Activated naive CD8-positive, alpha-beta T cell treated with anti-CD3 and anti-CD28 coated beads for 36 hours (primary cell): ENCODE measurements around the gene FAM20C. TPM values are rescaled to one million over a fixed set of nuclear protein-coding genes. Genes with fewer than 3 reads are reported as not detected.

Source experiments
- DNase-seq: peaks from one replicate; pipeline ENCODE4 v3.0.0; 2021
- H3K27ac Mint-ChIP-seq: one replicate; pipeline ENCODE4 v1.8.0; 2022; ENCODE audit warnings: mild to moderate bottlenecking, moderate library complexity, mixed read lengths
- H3K27me3 Mint-ChIP-seq: one replicate; pipeline ENCODE4 v1.8.0; 2022; ENCODE audit warnings: mild to moderate bottlenecking, mixed read lengths
- H3K36me3 Mint-ChIP-seq: one replicate; pipeline ENCODE4 v1.8.0; 2021; ENCODE audit warnings: mild to moderate bottlenecking, mixed read lengths
- H3K4me1 Mint-ChIP-seq: one replicate; pipeline ENCODE4 v1.8.0; 2021; ENCODE audit warnings: mixed read lengths
- H3K4me3 Mint-ChIP-seq: one replicate; pipeline ENCODE4 v1.8.0; 2022; ENCODE audit warnings: mild to moderate bottlenecking, moderate library complexity, mixed read lengths
- H3K9me3 Mint-ChIP-seq: one replicate; pipeline ENCODE4 v1.8.0; 2022; ENCODE audit warnings: mixed read lengths
- total RNA-seq, 2 experiments: library from RNA; stranded (reverse); gene quantifications; one replicate each; pipeline ENCODE4 v1.2.3, GENCODE V29; 2021

FAM20C gene
- total RNA-seq, 2 experiments from 2014 or later: 1.1 TPM

- H3K4me3 Mint-ChIP-seq: no peak overlapping the region
- H3K36me3 Mint-ChIP-seq: no peaks in the 10 kb centered on the region
- no peak for DNase-seq
- H3K9me3 Mint-ChIP-seq: no peaks in the 10 kb centered on the region
- H3K27ac Mint-ChIP-seq: no peak overlapping the region
- no peaks in the 10 kb centered on the region for H3K4me1 Mint-ChIP-seq
- no peaks in the 10 kb centered on the region for H3K27me3 Mint-ChIP-seq
These were observed 60.0 kb downstream of the FAM20C start for GRCh38 chr7:252216-252965.

GRCh38 chr7:252981-253380 lies 60.6 kb downstream of the FAM20C start:
- no peaks in the 10 kb centered on the region for H3K36me3 Mint-ChIP-seq

DNA sequence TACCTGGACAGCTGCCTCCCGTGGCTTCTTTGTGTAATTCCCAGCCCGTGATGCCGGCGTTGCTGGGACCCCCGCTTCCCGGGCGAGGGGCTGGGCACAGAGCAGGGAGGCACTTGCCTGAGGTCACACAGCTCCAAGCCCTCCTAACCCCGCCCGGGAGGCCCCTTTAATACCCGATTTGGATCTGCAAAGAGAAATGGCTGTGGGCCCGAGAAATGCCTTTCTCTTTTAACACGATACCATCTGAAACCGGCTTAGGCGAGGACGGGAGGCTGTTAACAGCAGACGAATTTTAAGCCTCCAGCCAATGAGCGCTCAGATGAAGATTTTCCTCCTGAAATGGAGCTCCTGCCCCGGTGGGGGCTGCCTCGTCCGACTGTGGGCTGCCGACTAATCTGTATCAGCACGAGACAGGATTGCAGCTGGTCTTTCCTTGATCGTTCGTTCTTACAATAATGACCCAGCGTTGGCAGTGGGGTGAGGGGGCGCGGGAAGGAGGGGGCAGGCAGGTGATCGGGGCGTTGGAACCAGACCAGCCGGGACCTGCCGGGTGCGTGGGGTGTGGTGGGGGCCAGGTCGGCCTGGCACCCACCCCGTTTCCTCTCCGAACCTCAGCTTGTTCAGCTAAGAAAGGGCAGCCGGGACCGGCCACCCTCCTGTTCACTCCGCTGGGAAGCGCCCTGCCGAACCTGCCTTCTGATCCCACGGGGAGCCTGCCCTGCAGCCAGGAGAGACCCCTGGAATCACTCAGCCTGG lies 61.4 kb downstream of the FAM20C start:
- Mint-ChIP-seq H3K36me3 (no peaks in the 10 kb centered on the region), H3K27ac (no peak overlapping the region), H3K4me1 (no peaks in the 10 kb centered on the region), H3K9me3 (no peaks in the 10 kb centered on the region), H3K4me3 (no peak overlapping the region), H3K27me3 (no peaks in the 10 kb centered on the region)
- no peak for DNase-seq

More at GRCh38 chr7:252981-253380, 60.6 kb downstream of the FAM20C start:
- H3K27ac Mint-ChIP-seq: no peak overlapping the region
- no peaks in the 10 kb centered on the region for H3K9me3 Mint-ChIP-seq
- no peak for DNase-seq
- no peak overlapping the region for H3K4me3 Mint-ChIP-seq
- H3K4me1 Mint-ChIP-seq: no peaks in the 10 kb centered on the region
- H3K27me3 Mint-ChIP-seq: no peaks in the 10 kb centered on the region

DNA sequence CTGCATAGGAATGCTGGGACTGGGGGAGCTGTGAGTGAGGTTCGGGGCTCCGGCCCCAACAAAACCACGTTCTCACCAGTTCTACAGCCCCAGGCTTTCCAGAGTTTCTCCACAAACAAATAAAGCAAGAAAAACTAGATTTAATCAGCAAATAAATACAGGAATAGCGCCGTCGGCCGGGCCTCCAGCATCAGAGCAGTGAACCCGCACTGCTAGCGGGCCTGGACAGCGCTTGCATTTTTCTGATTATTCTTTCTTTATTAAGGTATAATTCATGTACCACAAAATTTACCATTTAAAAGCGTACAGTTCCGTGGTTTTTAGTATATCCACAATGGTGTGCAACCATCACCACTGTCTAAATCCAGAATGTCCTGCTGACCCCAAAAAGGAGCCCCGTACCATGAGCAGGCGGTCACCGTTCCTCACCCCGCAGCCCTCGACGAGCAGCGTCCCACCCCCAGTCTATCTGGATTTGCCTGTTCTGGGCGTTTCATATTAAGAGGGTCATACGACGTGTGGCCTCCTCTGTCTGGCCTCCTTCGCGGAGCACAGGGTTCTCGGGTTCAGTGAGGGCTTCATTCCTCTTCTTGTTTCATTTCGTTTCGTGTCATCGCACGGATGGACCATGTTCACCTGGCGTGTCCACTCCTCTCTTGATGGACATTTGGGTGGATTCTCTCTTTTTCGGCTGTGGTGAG lies 62.1 kb downstream of the FAM20C start:
- Mint-ChIP-seq H3K27ac (no peak overlapping the region), H3K4me1 (no peaks in the 10 kb centered on the region), H3K9me3 (no peaks in the 10 kb centered on the region), H3K36me3 (no peaks in the 10 kb centered on the region), H3K4me3 (no peak overlapping the region), H3K27me3 (no peaks in the 10 kb centered on the region)
- DNase-seq: no peak

- H3K4me1 Mint-ChIP-seq: no peaks in the 10 kb centered on the region
- H3K4me3 Mint-ChIP-seq: no peak overlapping the region
- H3K27me3 Mint-ChIP-seq: no peaks in the 10 kb centered on the region
- H3K36me3 Mint-ChIP-seq: no peaks in the 10 kb centered on the region
- no peaks in the 10 kb centered on the region for H3K9me3 Mint-ChIP-seq
- no peak for DNase-seq
- H3K27ac Mint-ChIP-seq: no peak overlapping the region
These were observed 62.7 kb downstream of the FAM20C start for GRCh38 chr7:255038-255435.

DNA sequence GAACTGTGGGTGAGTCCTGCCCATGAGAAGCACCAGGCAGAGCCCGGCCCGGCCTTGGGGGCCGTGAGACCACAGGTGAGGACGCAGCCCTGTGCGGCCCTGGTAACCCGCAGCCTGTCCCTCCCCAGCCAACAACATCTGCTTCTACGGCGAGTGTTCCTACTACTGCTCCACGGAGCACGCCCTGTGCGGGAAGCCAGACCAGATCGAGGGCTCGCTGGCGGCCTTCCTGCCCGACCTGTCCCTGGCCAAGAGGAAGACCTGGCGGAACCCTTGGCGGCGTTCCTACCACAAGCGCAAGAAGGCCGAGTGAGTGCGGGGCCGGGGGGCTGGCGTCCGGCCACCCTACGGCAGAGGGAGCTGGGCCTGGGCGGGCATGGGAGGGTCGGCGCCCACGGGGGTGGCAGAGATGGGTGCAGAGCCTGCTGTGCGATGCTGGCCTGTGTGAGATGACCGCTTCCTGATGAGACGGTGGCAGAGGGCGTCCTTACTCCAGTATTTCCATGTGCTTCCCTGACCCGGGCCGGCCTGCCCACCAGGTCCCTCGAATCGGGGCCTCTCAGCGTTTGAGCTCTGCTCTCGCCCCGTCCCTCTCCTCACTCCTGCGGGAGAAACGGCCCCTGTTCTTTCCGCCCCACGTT lies 63.5 kb downstream of the FAM20C start:
- Mint-ChIP-seq H3K27ac (no peak overlapping the region), H3K36me3 (no peaks in the 10 kb centered on the region), H3K9me3 (no peaks in the 10 kb centered on the region), H3K27me3 (no peaks in the 10 kb centered on the region), H3K4me1 (no peaks in the 10 kb centered on the region), H3K4me3 (no peak overlapping the region)
- no peak for DNase-seq

DNA sequence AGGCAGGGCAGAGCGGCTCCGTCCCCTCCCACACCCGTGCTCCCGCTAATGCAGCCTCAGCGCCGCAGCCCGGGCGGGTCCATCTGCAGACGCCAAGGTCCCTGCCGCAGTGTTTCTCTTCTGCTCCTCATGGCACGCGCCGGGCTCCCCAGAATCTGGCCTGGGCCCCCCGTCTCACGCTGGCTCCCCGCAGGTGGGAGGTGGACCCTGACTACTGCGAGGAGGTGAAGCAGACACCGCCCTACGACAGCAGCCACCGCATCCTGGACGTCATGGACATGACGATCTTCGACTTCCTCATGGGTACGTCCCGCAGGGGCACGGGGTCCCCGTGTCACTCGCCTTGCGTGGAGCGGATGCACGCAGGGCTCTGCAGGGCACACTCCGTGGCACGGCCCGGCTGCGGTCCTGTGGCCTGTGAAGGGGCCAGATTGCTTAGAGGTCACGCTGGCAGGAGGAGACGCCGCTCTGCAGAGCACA lies 64.1 kb downstream of the FAM20C start:
- DNase-seq: no peak
- no peak overlapping the region for H3K4me3 Mint-ChIP-seq
- H3K9me3 Mint-ChIP-seq: no peaks in the 10 kb centered on the region
- no peak overlapping the region for H3K27ac Mint-ChIP-seq
- H3K27me3 Mint-ChIP-seq: no peaks in the 10 kb centered on the region
- H3K4me1 Mint-ChIP-seq: no peaks in the 10 kb centered on the region
- no peaks in the 10 kb centered on the region for H3K36me3 Mint-ChIP-seq

DNA sequence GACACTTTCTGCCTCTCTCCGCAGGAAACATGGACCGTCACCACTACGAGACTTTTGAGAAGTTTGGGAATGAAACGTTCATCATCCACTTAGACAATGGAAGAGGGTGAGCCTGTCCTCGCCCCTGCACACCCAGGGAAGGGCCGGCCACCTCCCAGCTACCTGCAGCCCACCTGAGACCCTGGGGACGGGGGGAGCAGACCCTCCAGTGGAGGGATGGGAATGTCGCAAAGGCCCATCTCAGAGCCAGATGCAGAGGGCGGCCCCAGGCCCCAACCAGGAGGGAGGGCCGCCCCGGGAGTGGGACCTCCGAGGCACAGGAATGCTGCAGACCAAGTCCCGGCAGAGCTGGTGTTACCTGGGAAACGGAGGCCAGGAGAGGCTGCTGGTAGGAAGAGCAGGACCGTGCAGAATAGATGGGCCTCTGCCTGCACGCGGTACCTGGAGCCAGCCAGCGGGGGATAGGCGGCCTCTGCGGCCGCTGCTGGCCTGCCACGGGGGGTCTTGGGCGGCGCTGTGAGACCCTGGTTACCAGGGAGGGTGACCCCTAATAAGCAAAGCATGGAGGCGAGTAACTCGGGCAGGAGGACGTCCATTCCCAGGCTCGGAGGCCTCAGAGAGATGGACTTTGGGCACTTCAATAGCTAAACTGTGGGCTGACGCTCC lies 64.7 kb downstream of the FAM20C start:
- DNase-seq: no peak
- Mint-ChIP-seq H3K9me3 (peaks cover 2% of the 10 kb centered on the region), H3K36me3 (no peaks in the 10 kb centered on the region), H3K27ac (no peak overlapping the region), H3K27me3 (no peaks in the 10 kb centered on the region), H3K4me3 (no peak overlapping the region), H3K4me1 (no peaks in the 10 kb centered on the region)

DNA sequence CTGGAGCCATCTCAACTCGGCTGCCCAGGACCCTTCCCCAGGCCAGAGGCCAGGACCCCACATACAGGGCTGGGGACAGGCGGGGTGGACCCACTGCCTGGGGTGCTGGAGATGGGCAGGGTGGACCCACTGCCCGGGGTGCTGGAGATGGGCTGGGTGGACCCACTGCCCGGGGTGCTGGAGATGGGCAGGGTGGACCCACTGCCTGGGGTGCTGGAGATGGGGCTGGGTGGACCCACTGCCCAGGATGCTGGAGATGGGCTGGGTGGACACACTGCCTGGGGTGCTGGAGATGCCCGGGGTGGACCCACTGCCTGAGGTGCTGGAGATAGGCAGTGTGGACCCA lies 65.2 kb downstream of the FAM20C start:
- Mint-ChIP-seq H3K9me3 (peaks cover 7% of the 10 kb centered on the region), H3K27me3 (no peaks in the 10 kb centered on the region), H3K36me3 (peaks cover 4% of the 10 kb centered on the region), H3K4me1 (peaks cover 2% of the 10 kb centered on the region), H3K27ac (no peak overlapping the region), H3K4me3 (no peak overlapping the region)
- no peak for DNase-seq

DNA sequence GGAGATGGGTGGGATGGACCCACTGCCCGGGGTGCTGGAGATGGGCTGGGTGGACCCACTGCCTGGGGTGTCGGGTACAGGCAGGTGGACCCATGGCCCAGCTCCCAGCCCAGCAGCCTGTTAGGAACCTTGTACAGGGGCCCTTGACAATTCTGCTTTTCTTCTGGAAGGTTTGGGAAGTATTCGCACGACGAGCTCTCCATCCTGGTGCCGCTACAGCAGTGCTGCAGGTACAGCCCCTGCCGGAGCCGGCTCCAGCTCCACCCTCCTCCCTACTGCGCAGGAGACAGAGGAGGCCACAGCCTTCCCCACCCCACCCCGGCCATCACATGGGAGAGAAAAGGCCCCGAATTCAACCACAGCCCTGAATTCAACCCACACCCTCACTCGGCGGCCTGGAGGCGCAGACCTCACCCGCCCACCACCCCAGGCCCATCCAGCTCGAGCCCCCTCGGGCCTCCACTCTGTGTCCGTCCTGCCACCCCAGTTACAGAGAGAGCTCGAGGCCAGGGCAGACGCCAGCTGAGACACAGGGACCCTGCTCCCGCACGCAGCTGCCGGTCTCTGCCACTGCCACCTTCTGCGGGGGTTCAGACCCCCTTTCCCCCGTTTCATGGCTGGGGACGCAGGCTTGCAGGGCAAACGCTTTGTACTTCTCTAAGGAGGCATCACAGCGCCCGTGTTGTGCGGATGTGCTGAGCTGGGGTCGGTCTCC lies 66.3 kb downstream of the FAM20C start:
- H3K36me3 Mint-ChIP-seq: peaks cover 5% of the 10 kb centered on the region
- H3K27me3 Mint-ChIP-seq: no peaks in the 10 kb centered on the region
- DNase-seq: no peak
- H3K9me3 Mint-ChIP-seq: peaks cover 8% of the 10 kb centered on the region
- peaks cover 2% of the 10 kb centered on the region for H3K4me1 Mint-ChIP-seq
- H3K4me3 Mint-ChIP-seq: no peak overlapping the region
- H3K27ac Mint-ChIP-seq: no peak overlapping the region

GRCh38 chr7:259191-259505 lies 66.8 kb downstream of the FAM20C start:
- Mint-ChIP-seq H3K9me3 (peaks cover 8% of the 10 kb centered on the region), H3K27me3 (no peaks in the 10 kb centered on the region), H3K27ac (no peak overlapping the region), H3K4me1 (peaks cover 2% of the 10 kb centered on the region), H3K36me3 (peaks cover 5% of the 10 kb centered on the region), H3K4me3 (no peak overlapping the region)
- DNase-seq: no peak

GRCh38 chr7:259751-260405 lies 67.5 kb downstream of the FAM20C start:
- H3K27ac Mint-ChIP-seq: no peak overlapping the region
- H3K4me3 Mint-ChIP-seq: no peak overlapping the region
- H3K4me1 Mint-ChIP-seq: peaks cover 2% of the 10 kb centered on the region
- no peak for DNase-seq
- peaks cover 8% of the 10 kb centered on the region for H3K9me3 Mint-ChIP-seq
- no peaks in the 10 kb centered on the region for H3K27me3 Mint-ChIP-seq
- H3K36me3 Mint-ChIP-seq: peaks cover 5% of the 10 kb centered on the region

DNA sequence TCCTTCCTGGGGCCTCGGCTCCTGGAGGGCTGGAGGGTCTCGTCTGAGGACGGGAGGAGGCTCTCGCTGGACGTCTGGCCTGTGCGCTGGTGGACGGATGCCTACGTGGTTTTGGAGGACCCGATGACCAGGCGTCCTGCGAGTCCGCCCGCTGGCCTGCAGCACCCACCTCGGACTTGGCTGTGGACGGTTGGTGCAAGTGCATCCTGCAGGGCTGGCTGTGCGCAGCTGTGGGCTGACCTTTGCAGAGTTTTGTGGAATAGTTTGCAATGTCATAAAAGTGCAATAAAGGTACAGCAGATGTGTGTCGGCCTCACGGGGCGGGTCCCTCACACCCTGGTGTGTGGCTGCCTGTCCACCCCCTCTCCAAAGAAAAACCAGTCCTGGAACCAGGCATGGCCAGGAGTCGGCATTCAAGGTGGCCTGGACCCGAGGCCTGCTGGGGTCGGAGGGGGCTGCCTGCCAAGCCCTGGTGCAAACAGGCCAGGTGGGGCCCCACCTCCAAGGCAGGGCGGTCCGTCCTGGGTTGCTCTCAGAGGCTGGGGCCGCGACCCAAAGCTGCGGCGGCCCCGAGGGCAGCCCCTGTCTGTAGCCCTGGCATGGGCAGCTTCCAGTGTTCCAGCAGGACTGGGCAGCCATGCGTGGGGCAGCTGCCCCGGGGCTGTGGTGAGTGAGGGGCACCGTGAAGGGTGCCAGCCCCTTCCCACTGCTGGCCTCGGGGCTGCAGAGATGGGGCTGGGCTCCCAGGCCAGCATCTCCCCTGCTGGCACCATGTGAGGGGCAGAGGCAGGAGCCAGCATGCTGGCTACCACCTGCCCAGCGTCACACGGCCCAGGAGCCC lies 68.3 kb downstream of the FAM20C start:
- no peak for DNase-seq
- Mint-ChIP-seq H3K27ac (no peak overlapping the region), H3K4me3 (no peak overlapping the region), H3K27me3 (no peaks in the 10 kb centered on the region), H3K4me1 (peaks cover 2% of the 10 kb centered on the region), H3K9me3 (peaks cover 8% of the 10 kb centered on the region), H3K36me3 (peaks cover 5% of the 10 kb centered on the region)
